GM12875 (cell line): Measurements from ENCODE around the gene RC3H1.

Experiments
- H3K4me3 ChIP-seq: one replicate; pipeline ENCODE4 v1.5.1; 2011; ENCODE audit warnings: low read depth, low read length, control low read depth
- TF ChIP-seq, protein P1 (sequence below): IDR thresholded peaks from 2 replicates; pipeline ENCODE4 v1.5.1; 2011; ENCODE audit warnings: low read depth, mild to moderate bottlenecking, control low read depth, inconsistent platforms, low read length, moderate library complexity, borderline replicate concordance; ENCODE audit not compliant: insufficient read depth

The RC3H1 gene

DNA sequence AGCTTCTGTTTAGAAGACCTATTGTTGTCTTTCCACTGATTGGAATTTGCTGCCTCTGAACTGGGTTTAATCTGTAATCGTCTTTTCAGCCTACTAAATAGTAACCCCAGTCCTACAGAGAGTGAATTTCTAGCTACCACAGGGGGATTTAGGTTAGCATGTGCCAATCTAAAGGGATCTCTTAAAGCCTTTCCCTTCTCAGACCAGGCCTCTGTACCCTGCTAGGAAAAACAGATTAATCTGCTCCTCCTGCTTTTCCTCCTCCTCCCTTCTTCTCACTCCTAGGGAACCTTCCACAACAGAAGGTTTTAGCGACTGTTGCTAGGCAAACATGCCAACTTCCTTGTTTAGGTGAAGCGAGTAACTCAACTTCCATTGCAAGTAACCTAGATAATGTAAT lies 1.3 kb upstream of the RC3H1 start:
- TF ChIP-seq, protein P1, sequence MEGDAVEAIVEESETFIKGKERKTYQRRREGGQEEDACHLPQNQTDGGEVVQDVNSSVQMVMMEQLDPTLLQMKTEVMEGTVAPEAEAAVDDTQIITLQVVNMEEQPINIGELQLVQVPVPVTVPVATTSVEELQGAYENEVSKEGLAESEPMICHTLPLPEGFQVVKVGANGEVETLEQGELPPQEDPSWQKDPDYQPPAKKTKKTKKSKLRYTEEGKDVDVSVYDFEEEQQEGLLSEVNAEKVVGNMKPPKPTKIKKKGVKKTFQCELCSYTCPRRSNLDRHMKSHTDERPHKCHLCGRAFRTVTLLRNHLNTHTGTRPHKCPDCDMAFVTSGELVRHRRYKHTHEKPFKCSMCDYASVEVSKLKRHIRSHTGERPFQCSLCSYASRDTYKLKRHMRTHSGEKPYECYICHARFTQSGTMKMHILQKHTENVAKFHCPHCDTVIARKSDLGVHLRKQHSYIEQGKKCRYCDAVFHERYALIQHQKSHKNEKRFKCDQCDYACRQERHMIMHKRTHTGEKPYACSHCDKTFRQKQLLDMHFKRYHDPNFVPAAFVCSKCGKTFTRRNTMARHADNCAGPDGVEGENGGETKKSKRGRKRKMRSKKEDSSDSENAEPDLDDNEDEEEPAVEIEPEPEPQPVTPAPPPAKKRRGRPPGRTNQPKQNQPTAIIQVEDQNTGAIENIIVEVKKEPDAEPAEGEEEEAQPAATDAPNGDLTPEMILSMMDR = no peak
- no peak overlapping the region for H3K4me3 ChIP-seq

DNA sequence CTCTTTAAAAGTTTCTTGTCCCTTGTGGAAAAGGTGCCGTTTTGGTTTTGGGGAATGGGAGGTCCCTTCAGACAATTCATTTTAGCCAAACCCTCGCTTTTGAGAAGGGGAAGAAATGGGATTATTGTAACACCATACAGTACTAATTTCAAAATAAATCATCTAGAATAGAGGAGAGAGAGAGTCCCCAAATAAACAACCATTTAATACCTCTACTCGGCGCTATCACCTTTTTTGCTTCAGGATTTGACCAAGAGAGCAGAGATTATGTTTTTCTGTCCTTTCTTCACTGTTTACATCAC lies 770 bp upstream of the RC3H1 start:
- peak overlapping the region; percentile 79 for H3K4me3 ChIP-seq
- TF ChIP-seq, protein P1 = no peak

DNA sequence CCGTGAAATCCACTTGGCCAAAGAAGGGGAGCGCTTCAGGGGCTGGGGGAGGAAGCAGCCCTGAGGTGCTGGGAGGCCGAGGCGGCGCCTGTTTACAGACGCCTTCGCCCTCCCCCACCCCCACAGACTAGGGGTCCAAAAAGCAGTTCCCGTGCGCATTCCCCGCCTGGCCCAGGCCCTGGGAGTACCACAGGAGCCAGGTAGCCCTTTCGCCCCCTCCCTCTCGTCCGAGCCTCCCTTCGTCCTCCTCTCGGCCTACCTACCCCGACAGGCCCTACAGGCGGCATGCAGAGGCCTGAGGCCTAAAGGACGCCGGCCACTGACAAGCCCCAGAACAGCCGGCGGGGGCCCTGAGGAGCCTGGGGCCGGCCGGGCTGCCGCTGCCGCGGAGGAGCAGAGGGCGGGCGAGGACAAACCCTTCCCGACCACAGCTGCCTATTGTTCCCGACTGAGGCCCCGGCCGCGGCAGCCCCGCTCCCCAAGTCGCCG lies 522 bp downstream of the RC3H1 start:
- TF ChIP-seq, protein P1 = no peak
- H3K4me3 ChIP-seq = peak overlapping the region; percentile 79

DNA sequence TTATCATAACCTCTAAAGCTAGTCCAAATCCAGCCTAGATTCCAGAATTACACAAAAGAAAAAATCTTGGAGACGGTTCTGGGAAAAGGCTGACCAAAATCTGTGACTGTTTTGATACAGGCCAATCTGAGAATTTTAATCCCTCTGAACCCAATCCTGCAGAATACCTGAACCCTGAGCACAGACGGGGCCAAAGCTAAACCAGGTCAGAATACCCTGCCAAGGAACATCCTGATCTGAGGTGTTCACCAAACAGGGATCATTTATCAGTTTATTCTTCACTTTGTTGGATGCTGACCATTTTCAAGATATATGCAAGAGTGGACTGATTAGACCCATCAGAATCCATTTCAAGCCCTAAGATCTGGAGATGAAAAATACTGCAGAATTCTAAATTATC lies 3.6 kb downstream of the RC3H1 start:
- no peak overlapping the region for H3K4me3 ChIP-seq
- TF ChIP-seq, protein P1 = no peak

DNA sequence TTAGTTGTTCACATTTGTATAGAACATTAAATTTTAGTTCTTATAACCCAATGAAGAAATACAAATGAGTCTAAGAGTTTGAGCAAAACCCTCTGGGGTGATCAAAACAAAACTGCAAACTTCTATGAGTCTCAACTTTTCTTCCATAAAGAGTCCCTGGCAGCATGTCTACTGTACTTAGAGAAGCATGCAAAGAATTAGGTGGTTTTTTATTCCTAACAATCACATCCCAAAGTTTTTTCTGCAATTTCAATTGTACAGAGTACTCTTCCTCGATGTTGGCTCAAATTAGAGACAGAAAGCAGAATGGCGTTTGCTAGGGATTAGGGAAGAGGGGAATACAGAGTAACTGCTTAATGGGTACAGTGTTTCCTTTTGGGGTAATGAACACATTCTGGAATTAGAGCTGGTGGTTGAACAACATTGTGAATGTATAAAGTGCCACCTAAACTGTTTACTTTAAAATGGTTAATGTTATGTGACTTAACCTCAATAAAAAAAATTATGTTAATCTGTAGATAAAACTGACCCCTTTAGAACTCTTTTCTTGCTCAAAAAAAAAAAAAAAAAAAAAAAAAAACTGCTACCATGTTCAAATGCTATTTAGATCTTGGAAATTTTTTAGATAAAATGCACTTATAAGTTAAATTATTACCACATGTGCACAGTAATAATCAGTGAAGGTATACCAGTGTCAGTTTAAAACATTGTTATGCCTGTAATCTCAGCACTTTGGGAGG lies 4.8 kb downstream of the RC3H1 start:
- no peak overlapping the region for H3K4me3 ChIP-seq
- TF ChIP-seq, protein P1 = no peak

DNA sequence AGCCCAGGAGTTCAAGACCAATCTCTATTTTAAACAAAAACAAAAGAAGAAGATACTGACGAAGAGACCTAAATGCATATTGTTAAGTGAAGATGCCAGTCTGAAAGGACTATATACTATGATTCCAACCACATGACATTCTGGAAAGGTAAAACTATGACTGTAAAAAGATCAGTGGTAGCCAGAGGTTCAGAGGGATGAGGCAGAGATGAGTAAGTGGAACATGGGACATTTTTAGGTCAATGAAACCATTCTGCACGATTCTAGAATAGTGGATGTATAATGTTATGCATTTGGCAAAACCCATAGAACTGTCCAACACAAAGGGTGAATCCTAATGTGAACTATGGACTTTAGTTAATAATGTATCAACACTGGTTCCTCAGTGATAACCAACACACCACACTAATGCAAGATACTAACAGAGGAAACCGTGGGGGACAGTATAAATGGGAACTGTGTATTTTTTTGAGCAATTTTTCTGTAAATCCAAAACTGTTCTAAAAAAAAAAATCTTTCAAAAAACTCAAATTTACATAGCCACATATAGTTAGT lies 8.2 kb downstream of the RC3H1 start:
- TF ChIP-seq, protein P1 = no peak
- no peak overlapping the region for H3K4me3 ChIP-seq

DNA sequence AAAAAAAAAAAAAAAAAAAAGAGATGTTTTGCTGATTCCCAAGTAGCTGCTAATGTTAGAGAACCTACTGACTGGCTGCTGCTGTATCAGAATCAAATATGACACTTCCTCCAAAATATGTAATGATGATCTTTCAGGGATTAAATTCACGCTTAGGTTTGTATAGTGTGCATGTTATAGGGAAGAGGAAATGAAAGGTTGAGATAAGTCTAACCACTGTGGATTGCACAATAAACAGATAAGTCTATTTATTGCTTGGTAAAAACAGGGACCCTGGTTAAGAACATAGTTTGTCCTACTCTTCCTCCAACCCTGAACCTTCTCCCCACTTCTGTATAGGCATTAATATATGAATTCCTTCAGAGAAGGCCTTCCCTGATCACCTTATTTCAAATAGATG lies 13.2 kb downstream of the RC3H1 start:
- no peak overlapping the region for H3K4me3 ChIP-seq
- TF ChIP-seq, protein P1 = no peak
